Hematopoietic multipotent progenitor cell treated with erythropoietin and hydrocortisone succinate and interleukin-3 and kit ligand, for 17 days (in vitro differentiated cells): ENCODE results near the gene GABRB1.
"Not testable (repeated sequence)": the region's sequence is repeated elsewhere in the genome, so short reads cannot be mapped to it uniquely, and the experiment has no call there.

ENCODE experiments used
- DNase-seq: peaks from one replicate; pipeline ENCODE4 v3.0.0-alpha.2; 2015; ENCODE audit warnings: low spot score

Gene GABRB1

GRCh38 chr4:47309165-47309564 lies 277.8 kb downstream of the GABRB1 start:
- no peak for DNase-seq

- no peak for DNase-seq
Measured at GRCh38 chr4:47312170-47312569, 280.8 kb downstream of the GABRB1 start.

GRCh38 chr4:47313384-47313783 lies 282.0 kb downstream of the GABRB1 start:
- no peak for DNase-seq

- DNase-seq: no peak
Measured at GRCh38 chr4:47315346-47315745, 284.0 kb downstream of the GABRB1 start.

- no peak for DNase-seq
Measured at GRCh38 chr4:47326025-47326424, 294.7 kb downstream of the GABRB1 start.

GRCh38 chr4:47330866-47331265 lies 299.5 kb downstream of the GABRB1 start:
- no peak for DNase-seq

- no peak for DNase-seq
Measured at GRCh38 chr4:47334652-47335051, 303.3 kb downstream of the GABRB1 start.

- DNase-seq: no peak
Measured at GRCh38 chr4:47337893-47338292, 306.5 kb downstream of the GABRB1 start.

GRCh38 chr4:47340914-47341313 lies 309.5 kb downstream of the GABRB1 start:
- no peak for DNase-seq

- no peak for DNase-seq
Measured at GRCh38 chr4:47342796-47343195, 311.4 kb downstream of the GABRB1 start.

GRCh38 chr4:47349326-47349725 lies 318.0 kb downstream of the GABRB1 start:
- no peak for DNase-seq

- DNase-seq: no peak
Measured at GRCh38 chr4:47355568-47355967, 324.2 kb downstream of the GABRB1 start.

- no peak for DNase-seq
Measured at GRCh38 chr4:47359891-47360290, 328.5 kb downstream of the GABRB1 start.

GRCh38 chr4:47367761-47368160 lies 336.4 kb downstream of the GABRB1 start:
- DNase-seq: no peak

GRCh38 chr4:47368211-47368610 lies 336.8 kb downstream of the GABRB1 start:
- DNase-seq: no peak

GRCh38 chr4:47372561-47372960 lies 341.2 kb downstream of the GABRB1 start:
- DNase-seq: no peak

- DNase-seq: no peak
Measured at GRCh38 chr4:47373174-47373573, 341.8 kb downstream of the GABRB1 start.

GRCh38 chr4:47373709-47374108 lies 342.3 kb downstream of the GABRB1 start:
- DNase-seq: no peak

- DNase-seq: no peak
Measured at GRCh38 chr4:47374477-47374876, 343.1 kb downstream of the GABRB1 start.

- DNase-seq: not testable (repeated sequence)
Measured at GRCh38 chr4:47378021-47378530, 346.7 kb downstream of the GABRB1 start.

GRCh38 chr4:47381172-47381571 lies 349.8 kb downstream of the GABRB1 start:
- DNase-seq: no peak

- no peak for DNase-seq
Measured at GRCh38 chr4:47382846-47383360, 351.5 kb downstream of the GABRB1 start.

- no peak for DNase-seq
Measured at GRCh38 chr4:47383829-47384427, 352.6 kb downstream of the GABRB1 start.

- DNase-seq: no peak
Measured at GRCh38 chr4:47386146-47386545, 354.8 kb downstream of the GABRB1 start.
